Daoy (cell line): ENCODE data around the gene SGCD. TPM values are rescaled to one million over a fixed set of nuclear protein-coding genes. Genes with fewer than 3 reads are reported as not detected.

ENCODE experiments used
- DNase-seq: peaks from one replicate; pipeline ENCODE4 v3.0.0-alpha.2; 2015; ENCODE audit warnings: low read depth
- total RNA-seq: library from RNA; depleted of rRNA; stranded (reverse); fragments of >200 nt; shearing (Covaris generic); gene quantifications from 2 replicates; pipeline ENCODE4 v1.2.3, GENCODE V29; 2014

The SGCD gene
- total RNA-seq, 1 experiment from 2014 or later: 1.4 TPM

GRCh38 chr5:156774273-156774672 is 447.3 kb downstream of the SGCD start:
- DNase-seq: no peak

- DNase-seq: no peak
Observed at GRCh38 chr5:156778139-156778706, 451.3 kb downstream of the SGCD start.

DNA sequence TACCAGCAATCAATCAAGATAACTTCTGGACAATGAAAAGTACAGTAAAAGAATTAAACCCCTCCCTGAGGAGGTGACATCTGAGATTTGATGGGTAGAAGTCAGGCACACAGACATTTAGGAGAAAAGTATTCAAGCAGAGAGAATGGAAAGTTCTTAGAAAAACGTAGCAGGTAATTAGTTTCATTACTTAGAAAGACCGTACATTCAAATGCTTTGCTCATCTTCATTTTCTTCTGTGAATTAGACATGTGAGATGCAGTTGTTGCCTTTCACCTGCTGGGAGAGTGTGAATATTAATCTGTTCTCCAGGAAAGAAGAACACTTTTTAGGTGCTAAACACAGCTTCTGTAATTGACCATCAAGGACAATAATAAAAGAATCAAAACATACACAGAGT is 451.8 kb downstream of the SGCD start:
- no peak for DNase-seq

DNA sequence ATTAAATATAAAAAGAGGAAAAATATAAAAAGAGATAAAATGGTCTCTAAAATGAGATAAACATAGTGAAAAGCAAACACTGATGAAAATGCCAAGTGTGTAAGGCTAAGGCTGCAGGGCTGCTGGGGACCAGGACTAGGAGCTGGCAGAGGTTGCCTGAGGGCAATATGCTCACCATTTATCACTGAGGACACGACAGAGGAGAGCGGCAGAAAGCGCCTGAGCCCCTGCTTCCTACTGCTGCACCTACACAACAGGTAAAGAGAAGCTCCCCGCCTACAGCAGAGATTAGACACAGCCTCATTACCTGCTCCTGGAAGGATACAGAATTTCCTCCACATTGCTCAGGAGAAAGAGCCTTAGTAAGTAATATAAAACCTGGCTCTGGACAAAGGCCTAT is 452.5 kb downstream of the SGCD start:
- no peak for DNase-seq

- no peak for DNase-seq
Observed at GRCh38 chr5:156783092-156783491, 456.1 kb downstream of the SGCD start.

- DNase-seq: no peak
Observed at GRCh38 chr5:156794687-156795086, 467.7 kb downstream of the SGCD start.

GRCh38 chr5:156798201-156798600 is 471.2 kb downstream of the SGCD start:
- no peak for DNase-seq

- DNase-seq: no peak
Observed at GRCh38 chr5:156799171-156799570, 472.2 kb downstream of the SGCD start.

DNA sequence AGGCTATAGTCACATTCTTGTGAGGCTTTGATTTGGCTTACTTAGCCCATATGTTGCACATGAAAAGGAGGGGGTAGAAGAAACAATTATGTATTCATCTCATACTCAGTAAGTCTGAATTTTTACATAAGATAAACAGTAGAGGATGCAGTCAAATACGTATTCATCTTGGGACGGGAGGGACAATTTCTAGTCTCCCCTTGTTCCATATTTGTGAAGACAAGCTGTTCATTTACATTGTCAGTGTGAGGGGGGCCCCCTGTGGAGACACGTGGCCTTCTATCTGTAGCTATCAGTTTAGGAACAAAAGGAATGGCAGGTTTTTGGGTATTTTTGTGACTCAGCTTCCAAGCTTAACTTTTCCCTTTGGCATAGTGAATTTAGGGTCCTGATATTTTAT is 474.0 kb downstream of the SGCD start:
- no peak for DNase-seq

GRCh38 chr5:156802501-156802900 is 475.5 kb downstream of the SGCD start:
- DNase-seq: no peak

- no peak for DNase-seq
Observed at GRCh38 chr5:156803404-156803803, 476.4 kb downstream of the SGCD start.

- DNase-seq: no peak
Observed at GRCh38 chr5:156812959-156813358, 486.0 kb downstream of the SGCD start.

- peak; percentile 26 for DNase-seq
Observed at GRCh38 chr5:156815988-156816599, 489.1 kb downstream of the SGCD start.
